Neural progenitor cell (in vitro differentiated cells): Measurements from ENCODE around the gene UBE2S. TPM values are rescaled to one million over a fixed set of nuclear protein-coding genes. Genes with fewer than 3 reads are reported as not detected.

Experiments
- DNase-seq: peaks from one replicate; pipeline ENCODE4 v3.0.0-alpha.2; 2016; ENCODE audit warnings: low spot score
- H2AFZ ChIP-seq: fragments of 200-600 bp; sonication (generic); replicated peaks from 2 replicates; pipeline ENCODE4 v1.6.1; 2016; ENCODE audit warnings: antibody characterized with exemption
- H3F3A ChIP-seq: fragments of 200-600 bp; sonication (generic); 2 replicates; pipeline ENCODE4 v1.6.1; 2016; ENCODE audit warnings: antibody characterized with exemption, low read depth
- H3K27ac ChIP-seq: fragments of 200-600 bp; sonication (generic); 2 replicates; pipeline ENCODE4 v1.5.1; 2016; ENCODE audit warnings: mild to moderate bottlenecking
- H3K27me3 ChIP-seq: fragments of 200-600 bp; sonication (generic); 2 replicates; pipeline ENCODE4 v1.6.1; 2016; ENCODE audit warnings: mild to moderate bottlenecking, moderate library complexity
- H3K36me3 ChIP-seq: fragments of 200-600 bp; sonication (generic); 2 replicates; pipeline ENCODE4 v1.5.1; 2016
- H3K4me1 ChIP-seq: fragments of 200-600 bp; sonication (generic); 2 replicates; pipeline ENCODE4 v1.6.1; 2016; ENCODE audit warnings: mixed run types
- H3K4me2 ChIP-seq: fragments of 200-600 bp; sonication (generic); 2 replicates; pipeline ENCODE4 v1.6.1; 2016
- H3K4me3 ChIP-seq: fragments of 200-600 bp; sonication (generic); 2 replicates; pipeline ENCODE4 v1.5.1; 2016
- H3K79me2 ChIP-seq: fragments of 200-600 bp; sonication (generic); 2 replicates; pipeline ENCODE4 v1.6.1; 2016; ENCODE audit warnings: low read depth
- H3K9ac ChIP-seq: fragments of 200-600 bp; sonication (generic); 2 replicates; pipeline ENCODE4 v1.6.1; 2016
- H3K9me3 ChIP-seq: fragments of 200-600 bp; sonication (generic); 2 replicates; pipeline ENCODE4 v1.5.1; 2016; ENCODE audit warnings: low read depth
- H4K20me1 ChIP-seq: fragments of 200-600 bp; sonication (generic); 2 replicates; pipeline ENCODE4 v1.6.1; 2016; ENCODE audit warnings: low read depth
- H3K27ac Mint-ChIP-seq: 3 replicates; pipeline ENCODE4 v1.8.0; 2021; ENCODE audit warnings: mixed read lengths
- H3K27me3 Mint-ChIP-seq: 2 replicates; pipeline ENCODE4 v1.8.0; 2022; ENCODE audit warnings: low read depth, mild to moderate bottlenecking, inconsistent platforms, moderate library complexity, mixed read lengths; ENCODE audit not compliant: insufficient read depth
- H3K36me3 Mint-ChIP-seq: 3 replicates; pipeline ENCODE4 v1.8.0; 2021; ENCODE audit warnings: mixed read lengths
- H3K4me1 Mint-ChIP-seq: 3 replicates; pipeline ENCODE4 v1.8.0; 2021; ENCODE audit warnings: mixed read lengths
- H3K4me3 Mint-ChIP-seq: 3 replicates; pipeline ENCODE4 v1.8.0; 2021; ENCODE audit warnings: mild to moderate bottlenecking, moderate library complexity, mixed read lengths
- H3K9me3 Mint-ChIP-seq: 3 replicates; pipeline ENCODE4 v1.8.0; 2020; ENCODE audit warnings: mixed read lengths
- EZH2 ChIP-seq: fragments of 200-600 bp; sonication (generic); IDR thresholded peaks from 2 replicates; pipeline ENCODE4 v1.6.1; 2017; ENCODE audit warnings: antibody characterized with exemption, mild to moderate bottlenecking, moderate library complexity
- EZH2phosphoT487 ChIP-seq: fragments of 200-600 bp; sonication (generic); IDR thresholded peaks from 2 replicates; pipeline ENCODE4 v1.6.1; 2017; ENCODE audit warnings: antibody characterized with exemption
- total RNA-seq: library from RNA; depleted of rRNA; stranded (reverse); fragments of >200 nt; gene quantifications from 2 replicates; pipeline ENCODE4 v1.2.3, GENCODE V29; 2015; ENCODE audit warnings: low replicate concordance
- TF ChIP-seq, protein P1 (sequence below): fragments of 200-600 bp; sonication (generic); IDR thresholded peaks from 2 replicates; pipeline ENCODE4 v1.5.1; 2017; ENCODE audit warnings: antibody characterized with exemption, mild to moderate bottlenecking

Gene UBE2S
- total RNA-seq, 1 donor from 2014 or later: 118 TPM

DNA sequence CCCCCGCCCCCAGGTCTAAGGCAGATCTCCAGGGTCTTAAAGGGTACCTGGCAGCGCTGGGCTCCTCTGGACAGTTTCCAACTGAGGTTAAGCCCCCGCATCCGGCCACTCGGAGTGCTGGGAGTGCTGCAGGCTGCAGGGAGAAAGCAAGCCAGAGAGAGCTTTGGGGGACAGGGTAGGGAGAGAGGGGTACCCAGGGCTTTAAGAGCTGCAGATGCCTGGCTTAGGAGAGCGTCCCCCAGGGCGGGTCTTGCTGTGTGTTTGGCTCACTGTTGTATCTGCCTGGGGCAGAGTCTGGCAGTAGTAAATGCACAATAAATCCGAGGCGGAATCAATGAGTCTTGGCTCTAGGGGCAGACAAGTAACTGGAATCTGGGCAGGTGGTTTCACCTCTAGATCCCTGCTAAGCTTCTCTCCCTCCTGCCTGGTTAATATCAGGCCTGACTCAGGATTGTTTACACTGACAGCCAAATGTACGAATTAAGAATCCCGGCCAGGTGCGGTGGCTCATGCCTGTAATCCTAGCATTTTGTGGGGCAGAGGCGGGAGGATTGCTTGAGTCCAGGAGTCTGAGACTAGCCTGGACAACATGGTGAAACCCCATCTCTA is 52.3 kb downstream of the UBE2S start:
- peaks cover 66% of the 10 kb centered on the region for H3K27me3 ChIP-seq
- no peak overlapping the region for H3K27ac Mint-ChIP-seq
- H3K4me3 Mint-ChIP-seq: peak overlapping the region; percentile 48
- no peak overlapping the region for H3K4me3 ChIP-seq
- H3K4me1 Mint-ChIP-seq: peaks cover 12% of the 10 kb centered on the region
- no peaks in the 10 kb centered on the region for H3K36me3 ChIP-seq
- H3K9ac ChIP-seq: no peak overlapping the region
- TF ChIP-seq EZH2 (no peak), EZH2phosphoT487 (no peak)
- TF ChIP-seq, protein P1, sequence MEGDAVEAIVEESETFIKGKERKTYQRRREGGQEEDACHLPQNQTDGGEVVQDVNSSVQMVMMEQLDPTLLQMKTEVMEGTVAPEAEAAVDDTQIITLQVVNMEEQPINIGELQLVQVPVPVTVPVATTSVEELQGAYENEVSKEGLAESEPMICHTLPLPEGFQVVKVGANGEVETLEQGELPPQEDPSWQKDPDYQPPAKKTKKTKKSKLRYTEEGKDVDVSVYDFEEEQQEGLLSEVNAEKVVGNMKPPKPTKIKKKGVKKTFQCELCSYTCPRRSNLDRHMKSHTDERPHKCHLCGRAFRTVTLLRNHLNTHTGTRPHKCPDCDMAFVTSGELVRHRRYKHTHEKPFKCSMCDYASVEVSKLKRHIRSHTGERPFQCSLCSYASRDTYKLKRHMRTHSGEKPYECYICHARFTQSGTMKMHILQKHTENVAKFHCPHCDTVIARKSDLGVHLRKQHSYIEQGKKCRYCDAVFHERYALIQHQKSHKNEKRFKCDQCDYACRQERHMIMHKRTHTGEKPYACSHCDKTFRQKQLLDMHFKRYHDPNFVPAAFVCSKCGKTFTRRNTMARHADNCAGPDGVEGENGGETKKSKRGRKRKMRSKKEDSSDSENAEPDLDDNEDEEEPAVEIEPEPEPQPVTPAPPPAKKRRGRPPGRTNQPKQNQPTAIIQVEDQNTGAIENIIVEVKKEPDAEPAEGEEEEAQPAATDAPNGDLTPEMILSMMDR: no peak
- no peak overlapping the region for H3K27ac ChIP-seq
- H3K4me1 ChIP-seq: peaks cover 13% of the 10 kb centered on the region
- H3K27me3 Mint-ChIP-seq: peaks cover 61% of the 10 kb centered on the region
- no peaks in the 10 kb centered on the region for H3K9me3 ChIP-seq
- H3K4me2 ChIP-seq: no peak overlapping the region
- no peaks in the 10 kb centered on the region for H3K79me2 ChIP-seq
- peaks cover 22% of the 10 kb centered on the region for H3F3A ChIP-seq
- H2AFZ ChIP-seq: no peak overlapping the region
- peak; percentile 69 for DNase-seq
- no peaks in the 10 kb centered on the region for H3K36me3 Mint-ChIP-seq
- H4K20me1 ChIP-seq: peaks cover 8% of the 10 kb centered on the region
- H3K9me3 Mint-ChIP-seq: peaks cover 4% of the 10 kb centered on the region

DNA sequence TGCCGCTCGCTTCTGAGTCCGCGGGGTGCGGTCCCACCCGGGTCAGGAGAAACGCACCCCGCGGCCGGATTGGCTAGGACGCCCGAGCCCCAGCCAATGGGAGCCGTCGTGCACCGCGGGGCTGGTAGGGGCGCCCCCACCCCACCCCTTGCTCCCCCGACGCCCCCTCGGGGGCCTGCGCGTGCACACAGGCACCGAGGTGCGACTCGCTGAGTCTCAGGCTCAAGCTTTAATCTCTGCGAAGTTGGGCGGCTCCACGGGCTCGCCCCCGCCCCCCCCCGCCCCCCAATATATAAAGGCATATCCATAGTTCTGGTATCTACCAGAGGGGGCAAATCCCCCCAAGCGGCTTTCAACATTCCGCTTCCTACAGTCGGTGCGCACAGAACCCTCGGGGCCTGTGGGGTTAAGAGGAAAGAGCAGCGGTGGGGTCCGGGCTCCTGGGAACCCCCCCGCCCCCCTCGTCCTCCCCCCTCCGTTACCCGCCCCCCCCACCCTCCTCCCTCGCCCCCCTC is 52.8 kb downstream of the UBE2S start, which contains the start of gene COX6B2:
COX6B2 (minus strand) TSS at position 22 of the 515 bp plus-strand sequence. CDS start 198 bp downstream, outside the sequence.
- Histone ChIP-seq H3K4me1 (peaks cover 13% of the 10 kb centered on the region), H3K27ac (no peak within 1 kb of the TSS), H3K36me3 (no peaks in the 10 kb centered on the region), H3K79me2 (no peaks in the 10 kb centered on the region), H3K9me3 (no peaks in the 10 kb centered on the region), H3K27me3 (peaks cover 66% of the 10 kb centered on the region), H4K20me1 (peaks cover 8% of the 10 kb centered on the region), H2AFZ (peak within 1 kb of the TSS; percentile 45), H3F3A (peaks cover 23% of the 10 kb centered on the region), H3K4me2 (peak within 1 kb of the TSS; percentile 83), H3K4me3 (peak within 1 kb of the TSS; percentile 51), H3K9ac (no peak within 1 kb of the TSS)
- DNase-seq: peak; percentile 56
- H3K9me3 Mint-ChIP-seq: peaks cover 4% of the 10 kb centered on the region
- TF ChIP-seq, protein P1: no peak
- TF ChIP-seq EZH2phosphoT487 (peak; percentile 80), EZH2 (peak; percentile 66)
- peak within 1 kb of the TSS; percentile 84 for H3K4me3 Mint-ChIP-seq
- peaks cover 62% of the 10 kb centered on the region for H3K27me3 Mint-ChIP-seq
- H3K36me3 Mint-ChIP-seq: no peaks in the 10 kb centered on the region
- H3K27ac Mint-ChIP-seq: no peak within 1 kb of the TSS
- H3K4me1 Mint-ChIP-seq: peaks cover 12% of the 10 kb centered on the region

DNA sequence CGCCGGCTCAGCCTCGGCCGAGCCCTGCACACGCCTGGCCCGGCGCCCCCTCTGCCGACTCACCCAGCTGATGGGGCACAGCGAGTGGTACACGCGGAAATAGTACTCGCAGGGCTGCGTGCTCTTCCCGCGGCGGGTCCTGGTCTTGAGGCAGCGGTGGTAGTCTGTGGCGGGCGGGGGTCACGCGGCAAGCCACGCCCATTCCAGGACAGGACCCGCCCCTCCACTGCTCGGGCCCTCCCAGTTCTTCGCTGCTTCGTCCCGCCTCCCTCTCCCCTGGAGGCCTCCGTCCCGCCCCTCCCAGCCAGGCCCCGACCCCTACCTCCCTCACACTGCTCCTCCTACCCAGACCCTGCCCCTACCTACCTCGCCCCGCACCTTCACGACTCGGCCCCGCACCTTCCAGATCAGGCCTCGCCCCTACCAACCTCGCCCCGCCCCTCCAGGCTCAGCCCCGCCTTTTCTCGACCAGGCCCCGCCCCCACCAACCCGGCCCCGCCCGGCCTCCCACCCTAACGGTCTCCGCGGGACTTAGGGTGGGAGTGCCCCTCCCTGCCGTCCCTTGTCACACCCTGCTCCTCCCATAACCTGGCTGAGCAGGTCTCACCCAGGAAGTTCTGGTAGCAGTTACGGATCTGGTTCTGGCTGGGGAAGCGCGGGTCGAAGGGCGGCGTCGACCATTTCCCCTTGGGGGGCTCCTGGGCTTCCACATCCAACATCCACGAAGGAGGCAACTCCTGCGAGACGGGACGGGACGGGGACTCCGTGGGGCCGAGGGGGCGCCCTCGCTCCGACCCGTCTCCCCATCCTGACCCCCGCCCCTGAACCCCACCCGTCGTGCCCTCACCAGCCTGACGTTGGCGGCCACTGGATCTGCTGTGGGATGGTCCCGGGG is 53.5 kb downstream of the UBE2S start:
- peak overlapping the region; percentile 84 for H3K4me3 Mint-ChIP-seq
- Histone ChIP-seq H3K4me2 (peak overlapping the region; percentile 83), H2AFZ (peak overlapping the region; percentile 45), H3K27me3 (peaks cover 66% of the 10 kb centered on the region), H3K9me3 (no peaks in the 10 kb centered on the region), H3K36me3 (no peaks in the 10 kb centered on the region), H3K9ac (no peak overlapping the region), H3K27ac (no peak overlapping the region), H3K79me2 (no peaks in the 10 kb centered on the region), H4K20me1 (peaks cover 12% of the 10 kb centered on the region), H3F3A (peaks cover 30% of the 10 kb centered on the region), H3K4me3 (peak overlapping the region; percentile 51), H3K4me1 (peaks cover 17% of the 10 kb centered on the region)
- no peak overlapping the region for H3K27ac Mint-ChIP-seq
- peak; percentile 63 for TF ChIP-seq EZH2phosphoT487
- TF ChIP-seq, protein P1: no peak
- peak; percentile 13 for TF ChIP-seq EZH2
- peaks cover 4% of the 10 kb centered on the region for H3K9me3 Mint-ChIP-seq
- H3K27me3 Mint-ChIP-seq: peaks cover 58% of the 10 kb centered on the region
- no peaks in the 10 kb centered on the region for H3K36me3 Mint-ChIP-seq
- peak; percentile 84 for DNase-seq
- peaks cover 14% of the 10 kb centered on the region for H3K4me1 Mint-ChIP-seq
